Type B pancreatic cell (in vitro differentiated cells): ENCODE data around the gene PIGN. TPM values are rescaled to one million over a fixed set of nuclear protein-coding genes. Genes with fewer than 3 reads are reported as not detected.

Experiments
- DNase-seq: peaks from one replicate; pipeline ENCODE4 v3.0.0; 2021; ENCODE audit warnings: mixed read lengths; ENCODE audit not compliant: unreplicated experiment; ENCODE audit errors: extremely low spot score
- H3K27ac Mint-ChIP-seq: 2 replicates; pipeline ENCODE4 v1.8.0; 2021; ENCODE audit warnings: mild to moderate bottlenecking, mixed read lengths
- H3K27me3 Mint-ChIP-seq: 2 replicates; pipeline ENCODE4 v1.8.0; 2021; ENCODE audit warnings: mixed read lengths
- H3K36me3 Mint-ChIP-seq: 2 replicates; pipeline ENCODE4 v1.8.0; 2021; ENCODE audit warnings: mixed read lengths
- H3K4me1 Mint-ChIP-seq: one replicate; pipeline ENCODE4 v1.8.0; 2021; ENCODE audit warnings: mixed read lengths; ENCODE audit not compliant: unreplicated experiment
- H3K4me3 Mint-ChIP-seq: 2 replicates; pipeline ENCODE4 v1.8.0; 2021; ENCODE audit warnings: mild to moderate bottlenecking, mixed read lengths
- H3K9me3 Mint-ChIP-seq: 2 replicates; pipeline ENCODE4 v1.8.0; 2021; ENCODE audit warnings: mixed read lengths
- CTCF ChIP-seq: fragments of 200-600 bp; sonication (generic); conservative IDR thresholded peaks from 2 replicates; pipeline ENCODE4 v1.5.0; 2021; ENCODE audit warnings: antibody characterized with exemption, mild to moderate bottlenecking
- long read RNA-seq: library from polyadenylated mRNA; unstranded; transcript quantifications from one replicate; pipeline ENCODE4 v2.0.0, GENCODE V29; 2020
- total RNA-seq: library from RNA; stranded (reverse); gene quantifications from 2 replicates; pipeline ENCODE4 v1.2.1, GENCODE V29; 2021; ENCODE audit warnings: low replicate concordance

The PIGN gene
- total RNA-seq: 33.8 and 36.1 TPM in 2 replicates
- long read RNA-seq, full-length matches to known transcripts: 22 of 41 reads
- long read RNA-seq, partial matches to known transcripts: 11 of 41 reads
- long read RNA-seq, other reads (novel, unspliced or antisense): 8 of 41 reads

GRCh38 chr18:62186774-62187542 is at the start of gene PIGN, which contains the start of gene RELCH:
TSS of gene PIGN (minus strand) at chr18:62187056. CDS start at chr18:62161353, 25,703 bp downstream.
TSS of gene RELCH (plus strand) at chr18:62187255. CDS start at chr18:62187506, 251 bp downstream.
- H3K27ac Mint-ChIP-seq: peak within 1 kb of the TSS; percentile 95
- no peaks in the 10 kb centered on the region for H3K27me3 Mint-ChIP-seq
- H3K4me3 Mint-ChIP-seq: peak within 1 kb of the TSS; percentile 97
- DNase-seq: peak; percentile 93
- H3K4me1 Mint-ChIP-seq: peaks cover 34% of the 10 kb centered on the region
- no peak for TF ChIP-seq CTCF
- no peaks in the 10 kb centered on the region for H3K9me3 Mint-ChIP-seq
- H3K36me3 Mint-ChIP-seq: peaks cover 8% of the 10 kb centered on the region

GRCh38 chr18:62236252-62236651 is 49.4 kb upstream of the PIGN start:
- no peaks in the 10 kb centered on the region for H3K4me1 Mint-ChIP-seq
- H3K9me3 Mint-ChIP-seq: no peaks in the 10 kb centered on the region
- no peaks in the 10 kb centered on the region for H3K27me3 Mint-ChIP-seq
- no peak for TF ChIP-seq CTCF
- no peak overlapping the region for H3K4me3 Mint-ChIP-seq
- no peak for DNase-seq
- H3K36me3 Mint-ChIP-seq: peaks cover 30% of the 10 kb centered on the region
- H3K27ac Mint-ChIP-seq: no peak overlapping the region

- DNase-seq: no peak
- TF ChIP-seq CTCF: no peak
- Mint-ChIP-seq H3K27me3 (no peaks in the 10 kb centered on the region), H3K4me1 (no peaks in the 10 kb centered on the region), H3K4me3 (no peak overlapping the region), H3K36me3 (peaks cover 41% of the 10 kb centered on the region), H3K9me3 (no peaks in the 10 kb centered on the region), H3K27ac (no peak overlapping the region)
These were observed 39.2 kb upstream of the PIGN start for GRCh38 chr18:62226047-62226446.

GRCh38 chr18:62224229-62224628 is 37.4 kb upstream of the PIGN start:
- no peaks in the 10 kb centered on the region for H3K27me3 Mint-ChIP-seq
- no peak for TF ChIP-seq CTCF
- H3K9me3 Mint-ChIP-seq: no peaks in the 10 kb centered on the region
- no peak overlapping the region for H3K4me3 Mint-ChIP-seq
- no peak for DNase-seq
- H3K27ac Mint-ChIP-seq: no peak overlapping the region
- H3K36me3 Mint-ChIP-seq: peaks cover 35% of the 10 kb centered on the region
- no peaks in the 10 kb centered on the region for H3K4me1 Mint-ChIP-seq

GRCh38 chr18:62214790-62215189 is 27.9 kb upstream of the PIGN start:
- TF ChIP-seq CTCF: no peak
- no peak overlapping the region for H3K27ac Mint-ChIP-seq
- H3K36me3 Mint-ChIP-seq: peaks cover 20% of the 10 kb centered on the region
- no peaks in the 10 kb centered on the region for H3K4me1 Mint-ChIP-seq
- peaks cover 8% of the 10 kb centered on the region for H3K9me3 Mint-ChIP-seq
- no peak for DNase-seq
- H3K4me3 Mint-ChIP-seq: no peak overlapping the region
- H3K27me3 Mint-ChIP-seq: no peaks in the 10 kb centered on the region
